SK-N-MC (cell line): Measurements from ENCODE around the gene TBC1D9B.

Experiments used
- EZH2 ChIP-seq: fragments of 200-600 bp; sonication (generic); IDR thresholded peaks from one replicate; pipeline ENCODE4 v1.6.1; 2017; ENCODE audit warnings: antibody characterized with exemption
- FOXP2 ChIP-seq: optimal IDR thresholded peaks from 2 replicates; pipeline ENCODE3; 2011; ENCODE audit warnings: mild to moderate bottlenecking, moderate library complexity; ENCODE audit not compliant: insufficient read depth; ENCODE audit errors: extremely low read length, control extremely low read depth
- POLR2AphosphoS5 ChIP-seq: IDR thresholded peaks from 2 replicates; pipeline ENCODE4 v1.6.1; 2012; ENCODE audit warnings: mild to moderate bottlenecking, low read depth, low read length, borderline replicate concordance

DNA sequence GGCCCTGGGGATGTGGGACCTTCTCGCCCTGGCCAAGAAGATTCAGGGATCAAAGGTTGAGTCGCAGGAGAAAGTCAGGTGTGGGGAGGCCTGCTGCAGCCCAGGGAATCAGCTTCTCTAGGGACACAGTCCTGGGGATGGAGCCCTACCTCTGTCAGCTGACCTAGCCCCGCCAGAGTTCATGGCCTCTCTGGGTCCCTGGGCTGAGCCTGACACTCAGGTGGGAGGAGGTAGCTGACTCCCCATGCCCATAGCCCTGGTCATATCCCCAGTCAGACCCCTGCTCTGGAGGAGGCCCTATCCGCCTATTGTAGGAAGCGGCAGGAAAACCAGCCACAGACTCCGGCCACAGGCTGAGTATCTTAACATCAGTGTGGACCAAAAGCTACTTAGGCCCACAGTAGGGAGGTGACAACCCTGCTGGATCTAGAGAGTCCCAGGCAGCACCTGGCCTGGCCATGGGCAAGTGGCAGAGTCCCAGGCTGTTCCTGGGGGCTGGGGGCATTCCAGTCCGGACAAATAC, 34.0 kb downstream of the TBC1D9B start:
- TF ChIP-seq EZH2 (no peak), POLR2AphosphoS5 (no peak), FOXP2 (no peak)
